SKM-1 (cell line): Measurements from ENCODE around the gene GLIS2.
A peak's percentile ranks its signal among the peaks of the same experiment; 100 is the strongest.

Source experiments
- DNase-seq: peaks from one replicate; lab custom pipeline; 2025; ENCODE audit not compliant: unreplicated experiment; lab: John Stamatoyannopoulos, UW

GLIS2 gene

DNA sequence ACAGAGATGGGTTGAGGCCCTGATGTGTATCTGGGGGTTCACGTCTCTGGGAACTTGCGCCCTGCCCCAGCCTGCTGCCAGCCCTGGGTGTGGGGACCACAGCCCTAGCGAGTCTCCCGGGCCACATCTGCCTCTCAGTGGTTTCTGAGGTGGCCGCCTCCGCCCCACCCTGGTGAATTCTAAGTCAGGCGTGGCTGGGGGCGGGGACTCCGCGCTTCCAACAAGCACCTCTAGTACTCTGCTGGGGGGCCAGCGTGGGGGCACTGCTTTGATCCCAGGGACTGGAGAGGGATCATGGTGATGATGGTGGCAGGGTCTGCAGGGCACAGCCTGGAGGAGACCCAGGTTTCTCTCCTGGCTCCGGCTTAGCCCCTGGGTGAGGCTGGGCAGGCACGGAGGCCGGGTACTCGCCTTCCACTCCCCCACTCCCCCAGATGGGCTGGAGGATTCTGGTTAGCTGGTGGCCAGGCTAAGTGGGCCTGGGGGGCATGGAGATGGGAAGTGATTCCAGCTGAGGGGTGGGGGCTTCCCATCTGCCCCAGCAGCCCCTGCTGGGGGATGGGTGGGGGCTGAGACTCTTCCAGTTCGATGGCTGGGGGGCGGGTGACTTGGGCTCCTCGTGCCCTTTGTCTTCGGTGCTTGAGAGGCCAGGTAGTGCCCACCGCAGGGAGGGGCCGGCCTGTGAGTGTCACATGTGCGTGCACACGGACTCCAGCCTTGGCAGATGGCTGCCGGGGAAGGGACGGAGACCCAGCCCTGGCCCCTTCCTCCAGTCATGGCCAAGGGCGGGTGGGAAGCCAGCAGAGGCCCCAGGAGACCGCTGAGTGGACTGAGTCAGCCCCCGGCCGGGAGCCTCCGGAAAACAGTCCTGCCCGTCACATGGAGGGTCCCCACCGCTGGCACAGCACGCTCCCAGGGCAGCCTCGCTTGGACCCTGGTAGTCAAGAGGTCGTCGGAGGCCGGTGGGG is 3.9 kb downstream of the GLIS2 start:
- DNase-seq: no peak

DNA sequence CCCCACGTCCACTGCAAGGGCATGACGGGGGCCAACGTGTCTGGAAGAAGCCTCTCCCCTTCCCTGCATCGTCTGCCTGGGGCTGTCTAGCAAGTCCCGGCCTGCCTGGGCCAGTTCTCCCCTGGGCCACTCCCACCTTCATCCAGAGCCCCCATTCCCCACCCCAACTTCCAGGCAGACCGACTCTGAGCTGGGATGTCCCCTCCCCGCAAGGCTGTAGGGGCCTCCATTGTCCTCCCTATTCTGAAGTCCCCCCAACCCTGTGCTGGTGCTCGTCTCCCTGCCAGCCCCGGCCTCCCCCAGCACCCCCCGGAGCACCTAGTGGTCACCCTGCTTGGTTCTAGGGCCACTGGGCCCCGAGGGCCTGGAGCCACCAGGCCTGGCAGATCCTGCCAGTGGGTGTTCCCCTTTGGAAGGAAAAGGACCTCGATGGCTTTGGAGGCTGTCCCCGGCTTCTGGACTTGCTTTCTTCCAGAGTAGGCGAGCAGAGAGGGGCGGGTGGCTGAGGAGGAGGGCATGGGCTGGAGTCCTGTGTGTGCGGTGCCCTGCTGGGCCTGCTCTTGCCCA is 4.8 kb downstream of the GLIS2 start:
- DNase-seq: no peak

DNA sequence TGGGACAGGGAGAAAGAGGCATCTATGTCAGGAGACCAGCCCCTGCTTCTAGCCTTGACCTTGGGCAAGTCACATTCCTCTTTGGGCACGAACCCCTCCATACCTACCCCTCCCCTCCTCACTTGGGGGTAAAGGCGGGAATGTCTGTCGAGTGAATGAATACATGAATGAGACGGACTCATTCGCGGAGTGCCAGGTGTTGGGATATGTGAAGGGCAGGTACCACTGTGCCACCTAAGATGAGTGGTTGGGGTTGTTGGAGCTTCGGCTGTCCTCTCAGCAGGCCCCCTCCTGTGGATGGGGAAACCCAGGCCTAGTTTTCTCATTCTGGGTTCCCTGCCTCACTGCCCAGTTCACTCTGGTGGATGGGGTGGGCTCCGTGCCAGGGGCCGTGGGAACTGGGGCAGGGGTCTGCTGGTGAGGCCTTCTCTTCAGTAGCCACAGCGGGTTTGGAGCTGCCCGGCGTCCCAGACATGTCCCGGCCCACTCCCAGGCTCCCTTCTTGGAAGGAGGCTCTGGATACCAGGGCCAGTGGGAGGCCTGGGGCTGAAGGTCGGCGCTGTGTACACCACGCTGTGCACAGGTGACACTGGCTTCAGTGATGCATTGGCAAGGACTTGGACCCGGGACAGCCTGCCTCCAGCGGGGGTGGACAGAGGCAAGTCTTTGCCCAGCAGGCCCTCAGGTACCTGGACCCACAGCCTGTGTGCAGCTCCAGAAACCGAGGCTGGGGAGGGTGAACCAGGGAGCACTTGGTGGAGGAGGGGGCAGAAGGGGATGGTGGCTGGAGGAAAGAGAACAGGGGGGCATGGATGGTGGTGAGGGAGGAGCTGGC is 5.6 kb downstream of the GLIS2 start:
- no peak for DNase-seq

DNA sequence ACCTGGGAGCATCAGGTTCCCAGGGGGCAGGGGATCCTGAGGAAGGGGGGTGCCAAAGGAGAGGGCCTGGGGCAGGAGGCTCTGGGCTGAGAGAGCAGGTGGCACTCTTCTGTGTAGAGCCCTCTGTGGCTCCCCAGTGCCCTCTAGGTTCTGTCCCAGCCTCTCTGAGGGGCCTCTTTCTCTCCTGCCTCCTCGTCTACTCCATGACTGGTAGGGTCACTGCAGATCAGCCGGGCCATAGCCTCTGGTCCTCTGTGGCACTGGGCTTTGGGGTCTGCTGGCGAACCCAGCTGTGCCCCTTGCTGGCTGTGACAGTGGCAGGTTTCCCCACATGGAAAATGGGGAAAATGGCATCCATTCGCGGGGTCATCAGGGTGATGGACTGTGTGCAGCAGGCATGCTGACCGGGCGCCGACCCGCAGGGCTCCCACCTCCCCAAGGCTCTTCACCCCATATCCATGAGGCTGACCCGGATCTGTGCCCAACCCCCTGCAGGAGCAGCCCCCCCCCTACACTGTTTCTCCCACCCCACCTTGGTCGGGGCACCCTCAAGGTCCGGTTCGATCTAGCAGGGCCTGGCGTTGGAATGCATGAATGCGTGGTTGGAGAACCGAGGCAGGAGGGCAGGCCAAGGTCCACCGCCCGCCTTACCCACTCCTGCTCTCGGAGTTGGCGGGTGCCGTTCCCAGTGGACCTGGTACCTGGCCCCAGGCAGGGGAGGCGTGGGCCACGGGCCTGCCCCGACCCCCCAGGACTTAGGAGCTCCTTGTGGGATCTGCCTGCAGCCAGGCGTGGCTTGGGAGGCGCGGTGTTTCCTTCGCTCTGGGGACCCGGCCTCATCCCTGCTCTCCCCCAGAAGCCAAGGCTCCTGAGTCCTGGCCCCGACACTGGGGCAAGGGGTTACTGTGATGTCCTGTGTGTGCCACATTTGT is 6.5 kb downstream of the GLIS2 start:
- no peak for DNase-seq

DNA sequence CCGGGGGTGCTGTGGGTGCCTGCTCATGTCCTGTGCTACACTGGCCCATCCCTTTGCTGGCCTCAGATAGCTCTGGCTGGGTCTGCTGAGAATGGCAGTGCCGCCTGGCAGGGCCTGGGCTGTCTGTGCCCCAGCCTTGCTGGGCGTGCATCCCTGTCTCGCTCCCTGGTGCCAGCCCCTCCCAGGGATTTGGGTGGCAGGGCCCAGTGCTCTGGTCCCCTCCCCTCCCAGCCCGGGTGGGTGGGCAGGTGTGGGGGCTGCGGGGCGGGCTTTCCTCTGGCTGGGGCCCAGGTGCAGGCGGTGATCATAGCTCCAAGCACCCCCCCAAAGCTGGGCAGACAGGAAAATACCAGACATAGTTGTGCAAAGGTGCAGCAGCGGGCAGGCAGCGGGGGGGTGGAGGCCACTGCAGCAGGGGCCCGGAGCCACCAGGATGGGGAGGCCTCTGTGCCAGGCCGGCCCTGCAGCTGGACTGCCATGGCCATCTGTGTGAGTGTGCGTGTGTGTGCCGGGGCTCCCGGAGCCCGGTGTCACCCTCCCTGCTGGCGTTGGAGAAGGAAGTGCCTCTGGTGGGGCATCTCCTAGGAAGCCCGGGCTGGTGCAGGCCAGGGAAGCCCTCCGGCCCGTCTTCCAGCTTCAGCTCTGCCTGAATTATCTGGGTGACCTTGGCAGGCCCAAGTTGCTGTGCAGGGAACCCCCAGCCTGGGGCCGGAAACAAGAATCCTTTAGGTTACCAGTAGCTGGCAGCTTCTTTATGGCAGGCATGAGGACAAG is 7.4 kb downstream of the GLIS2 start:
- no peak for DNase-seq

DNA sequence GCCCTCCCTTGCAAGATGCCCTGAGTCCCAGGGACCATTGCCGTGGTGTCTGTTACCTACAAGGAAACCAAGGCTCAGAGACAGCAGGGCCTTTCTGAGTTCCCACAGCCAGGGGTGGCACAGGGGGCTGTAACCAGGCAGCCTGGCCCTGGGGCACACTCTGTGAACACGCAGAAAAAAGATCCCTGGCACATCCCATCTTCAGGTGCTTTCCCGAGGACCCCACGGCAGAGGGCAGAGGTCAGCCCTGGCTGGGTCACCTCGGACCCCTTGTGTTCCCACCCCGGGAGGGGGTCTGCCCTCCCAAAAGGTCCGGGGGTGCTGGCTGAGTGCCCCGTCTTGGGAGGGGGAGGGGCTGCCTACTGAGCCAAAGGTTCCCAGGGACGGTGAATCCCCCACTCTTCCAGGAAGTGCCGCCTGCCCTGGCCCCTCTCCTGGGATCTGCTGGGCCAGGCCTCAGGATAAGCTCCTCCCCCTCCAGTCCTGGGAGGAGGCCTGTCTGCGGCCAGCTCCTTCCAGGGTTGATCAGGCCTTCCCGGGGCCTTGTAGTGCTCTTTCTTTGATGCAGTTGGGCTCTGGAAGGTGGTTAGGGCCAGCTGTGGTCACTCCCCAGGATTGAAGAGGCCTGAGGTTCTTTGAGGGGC is 8.1 kb downstream of the GLIS2 start:
- no peak for DNase-seq

DNA sequence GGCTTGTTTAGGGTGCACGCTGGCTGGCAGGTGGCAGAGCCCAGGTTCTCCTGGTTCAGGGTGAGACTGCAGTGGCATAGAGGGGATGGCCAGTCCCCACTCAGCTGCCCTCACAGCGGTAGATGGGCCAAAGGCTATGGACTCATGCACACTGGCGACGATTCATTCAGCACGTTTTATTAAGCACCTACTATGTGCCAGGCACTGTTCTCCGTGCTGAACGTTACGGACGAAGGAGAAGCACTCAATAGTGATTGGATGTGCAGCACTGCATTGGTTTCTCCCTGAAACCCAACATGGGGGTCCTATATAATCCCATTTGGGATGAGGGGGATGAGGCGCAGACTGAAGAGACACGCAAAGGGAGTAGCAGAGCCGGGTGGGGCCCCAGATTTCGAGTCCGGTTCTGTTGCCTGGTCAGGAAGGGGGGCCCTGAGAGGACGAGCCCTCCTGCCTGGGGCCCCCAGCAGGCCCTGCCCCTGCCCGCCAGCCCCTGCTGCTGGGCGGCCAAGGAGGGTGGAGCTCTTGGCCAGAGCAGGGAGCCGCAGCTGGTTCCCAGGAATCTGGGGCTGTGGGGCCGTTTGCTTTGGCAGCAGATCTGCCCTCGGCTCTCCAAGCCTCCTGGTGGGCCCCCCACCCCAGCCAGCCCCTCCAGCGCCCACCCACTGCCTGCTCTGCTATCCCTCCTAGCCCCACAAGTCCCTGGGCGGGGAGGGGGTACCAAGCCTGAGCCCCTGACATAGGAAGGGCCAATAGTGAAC is 8.8 kb downstream of the GLIS2 start:
- no peak for DNase-seq

DNA sequence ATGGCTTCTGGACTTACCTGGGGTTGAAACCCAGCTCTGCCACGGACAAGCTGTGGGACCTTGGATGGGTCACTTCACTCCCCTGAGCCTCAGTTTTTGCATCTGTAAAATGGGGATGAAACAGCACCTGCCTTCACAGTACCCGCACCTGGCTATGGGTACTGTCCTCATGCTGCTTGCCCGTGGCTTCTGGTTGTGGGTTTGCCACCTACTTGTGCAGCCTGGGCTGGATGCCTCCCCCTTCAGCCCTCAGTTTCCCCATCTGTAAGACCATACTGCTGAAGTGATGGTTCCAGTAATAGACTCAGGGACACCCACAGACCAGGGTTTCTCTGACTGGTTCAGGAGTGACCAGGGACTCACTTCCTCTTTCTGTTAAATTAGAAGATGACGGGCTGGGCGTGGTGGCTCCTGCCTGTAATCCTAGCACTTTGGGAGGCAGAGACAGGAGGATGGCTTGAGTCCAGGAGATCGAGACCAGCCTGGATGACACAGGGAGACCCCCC is 9.4 kb downstream of the GLIS2 start:
- DNase-seq: peak; percentile 34

DNA sequence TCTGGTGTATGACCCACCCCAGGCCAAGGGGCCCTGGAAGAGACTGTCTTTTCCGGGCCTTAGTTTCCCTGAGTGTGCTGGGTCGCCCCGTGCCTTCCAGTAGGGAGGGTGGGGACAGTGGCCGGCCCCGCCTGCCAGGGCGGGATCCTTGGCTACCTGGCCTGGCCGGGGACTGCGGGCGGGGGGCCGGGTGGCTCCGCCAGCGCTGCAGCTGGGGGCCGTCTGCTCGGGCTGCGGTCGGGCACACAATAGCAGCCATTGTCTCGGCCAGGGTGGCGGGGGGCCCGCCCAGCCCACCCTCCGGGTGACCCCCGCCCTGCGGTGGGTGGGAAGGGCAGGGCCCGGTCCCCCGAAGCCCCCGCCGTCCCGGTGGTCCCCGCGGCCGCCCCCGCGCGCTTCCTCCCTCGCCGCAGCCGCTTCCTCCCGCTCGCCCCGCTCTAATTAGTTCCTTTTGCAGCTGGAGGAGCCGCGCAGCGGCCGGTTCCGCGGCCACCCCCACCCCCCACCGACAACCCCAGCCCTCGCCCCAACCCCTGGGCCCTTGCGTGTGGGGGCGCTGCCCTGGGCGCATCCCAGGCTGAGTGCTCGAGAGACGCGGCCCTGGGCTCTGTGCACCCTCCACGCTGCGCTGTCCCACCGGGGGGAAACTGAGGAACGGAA is 11.6 kb downstream of the GLIS2 start:
- no peak for DNase-seq

DNA sequence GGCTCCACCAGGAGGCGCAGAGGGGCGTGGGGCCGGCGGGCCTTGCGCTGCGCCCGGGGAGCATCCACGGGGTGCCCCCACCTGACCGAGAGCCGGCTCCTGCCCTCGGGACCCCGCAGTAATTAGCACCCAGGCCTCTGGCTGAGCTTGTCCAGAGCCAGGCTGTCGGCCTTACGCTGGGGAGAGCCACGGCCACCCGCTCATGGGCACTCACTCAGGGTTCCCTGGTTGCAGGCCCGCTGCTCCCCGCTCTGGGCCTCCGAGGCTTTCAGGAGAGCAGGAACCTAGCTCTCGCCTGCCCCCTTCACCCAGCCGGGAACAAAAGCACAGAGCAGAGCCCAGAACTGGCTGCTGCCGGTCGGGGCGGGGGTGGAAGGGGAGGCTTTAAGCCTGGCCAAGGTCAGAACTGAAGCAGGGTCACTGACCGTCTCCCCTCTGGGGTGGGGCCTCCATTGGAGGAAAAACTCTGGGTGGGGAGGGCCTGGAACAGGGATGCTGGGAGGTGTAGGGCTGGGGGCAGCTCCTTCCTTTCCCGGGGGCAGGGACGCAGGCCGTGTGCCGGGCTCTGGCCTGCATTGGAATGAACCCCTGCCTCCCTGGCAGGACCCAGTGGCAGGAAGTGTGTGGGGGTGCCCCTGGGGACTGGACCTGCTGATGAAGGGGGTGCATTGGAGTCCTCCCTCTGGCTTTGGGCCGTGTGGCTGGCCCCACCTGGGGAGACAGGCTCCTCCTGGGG is 12.3 kb downstream of the GLIS2 start:
- DNase-seq: peak; percentile 47

DNA sequence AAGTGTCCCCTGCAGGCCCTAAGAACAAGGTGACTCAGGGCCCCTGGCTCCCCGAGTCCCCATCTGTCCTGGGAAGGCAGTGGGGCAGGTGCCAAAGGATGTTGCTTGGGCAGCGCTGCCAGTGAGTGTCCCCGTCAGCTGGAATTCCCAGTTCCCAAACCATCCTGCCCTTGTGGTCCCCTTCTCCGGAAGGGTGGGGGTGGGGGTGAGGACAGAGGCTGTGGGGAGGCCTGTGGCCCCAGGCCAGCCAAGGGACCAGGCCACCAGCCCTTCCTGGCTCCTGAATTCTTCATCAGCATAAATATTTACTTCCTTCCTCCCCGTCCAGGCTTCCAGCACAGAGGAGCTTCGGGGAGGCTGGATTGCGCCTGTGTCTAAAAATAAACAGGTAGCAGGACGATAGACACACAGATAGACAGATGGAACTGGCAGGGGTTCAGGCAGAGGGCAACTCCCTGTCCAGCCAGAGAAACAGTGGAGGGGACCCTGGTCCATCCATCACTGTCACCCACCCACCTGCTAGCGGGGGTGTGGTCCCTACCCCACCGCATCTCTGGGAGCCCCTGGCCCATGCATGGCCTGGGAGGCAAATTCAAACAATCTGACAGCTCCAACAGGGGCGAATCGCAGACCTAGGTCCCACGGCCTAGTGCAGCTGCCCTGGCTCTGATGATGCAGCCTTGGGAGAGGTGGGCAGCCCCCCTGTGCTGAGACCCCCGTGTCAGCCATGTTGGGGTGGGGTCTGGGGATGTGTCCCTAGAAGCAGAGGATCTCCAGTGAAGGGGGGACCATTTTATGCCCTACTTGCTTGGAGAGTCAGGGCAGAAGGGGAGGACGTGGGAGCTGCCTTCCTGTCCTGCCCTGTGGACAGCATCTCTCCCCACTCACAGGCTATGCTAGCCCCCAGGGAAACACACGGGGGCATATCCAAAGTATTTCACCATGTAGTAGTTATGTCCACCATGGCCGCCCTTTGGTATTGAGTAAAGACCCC is 13.2 kb downstream of the GLIS2 start:
- no peak for DNase-seq

DNA sequence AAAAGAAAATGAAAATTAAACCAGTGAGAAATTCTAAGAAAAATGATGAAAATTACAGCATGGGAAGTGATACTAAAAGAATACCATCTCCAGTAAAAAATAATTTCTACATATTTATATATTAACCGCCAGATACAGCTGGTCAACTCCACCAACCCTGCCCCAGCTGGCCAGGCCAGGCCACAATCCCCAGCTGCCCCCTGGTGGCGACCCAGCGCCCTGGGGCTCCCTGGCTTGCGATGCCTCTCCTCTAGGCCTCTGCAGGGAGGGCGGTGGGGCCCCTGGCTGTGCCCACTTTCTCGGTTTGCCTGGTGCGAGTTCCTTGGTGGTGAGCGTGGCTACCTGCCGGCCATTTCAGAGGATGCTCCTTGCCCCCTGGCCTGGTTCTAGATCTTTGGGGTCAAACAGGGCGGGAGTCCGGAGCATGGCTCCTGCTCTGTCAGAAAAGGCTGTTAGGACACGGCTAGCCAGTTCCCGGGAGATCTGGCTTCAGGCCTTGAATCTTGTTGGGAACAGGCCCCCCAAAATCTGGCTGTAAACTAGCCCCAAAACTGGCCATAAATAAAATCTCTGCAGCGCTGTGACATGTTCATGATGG is 14.5 kb downstream of the GLIS2 start:
- DNase-seq: peak; percentile 36

DNA sequence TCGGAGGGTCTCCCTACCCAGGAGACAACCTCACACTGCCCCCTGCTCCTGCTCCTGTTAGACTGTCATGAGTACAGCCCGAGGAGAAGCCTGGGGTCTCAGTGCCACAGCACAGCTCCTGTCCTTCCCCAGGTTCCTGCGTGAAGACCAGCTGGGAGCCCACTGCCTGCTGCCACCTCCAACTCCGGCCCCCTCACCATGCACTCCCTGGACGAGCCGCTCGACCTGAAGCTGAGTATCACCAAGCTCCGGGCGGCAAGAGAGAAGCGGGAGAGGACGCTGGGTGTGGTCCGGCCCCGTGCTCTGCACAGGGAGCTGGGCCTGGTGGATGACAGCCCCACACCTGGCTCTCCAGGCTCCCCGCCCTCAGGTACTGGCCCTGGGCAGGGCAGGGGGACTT is 16.2 kb downstream of the GLIS2 start:
- DNase-seq: no peak

DNA sequence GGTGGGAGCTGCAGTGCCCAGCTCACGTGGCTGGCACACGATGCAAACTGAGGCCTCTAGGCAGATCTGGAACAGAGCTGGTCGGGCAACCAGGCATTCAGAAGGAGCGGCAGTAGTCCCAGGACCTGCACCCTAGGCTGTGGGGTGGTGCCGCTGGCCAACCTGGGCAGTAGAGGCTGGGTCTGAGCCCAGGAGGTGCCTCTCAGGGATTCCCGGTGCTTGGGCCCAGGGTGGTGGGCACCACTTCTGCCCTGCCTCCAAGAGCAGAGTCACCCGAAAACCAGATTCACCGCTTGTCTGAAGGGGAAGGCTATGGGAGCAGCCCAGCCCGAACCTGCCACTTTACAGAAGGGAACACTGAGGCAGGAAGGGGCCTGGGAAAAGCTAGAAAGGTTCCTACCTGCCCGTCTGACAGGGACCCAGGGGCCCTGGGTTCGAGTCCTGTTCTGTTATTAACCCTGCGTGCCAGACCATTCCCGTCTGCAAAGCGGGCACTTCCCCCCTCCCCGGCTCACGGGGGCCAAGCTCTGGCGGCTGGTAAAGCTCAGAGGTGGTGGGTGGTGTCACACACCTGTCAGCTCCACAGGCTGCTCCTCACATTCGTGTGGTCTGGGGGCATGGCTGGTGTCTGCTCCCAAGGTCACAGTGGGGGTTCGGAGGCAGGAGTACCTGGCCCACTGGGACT is 16.9 kb downstream of the GLIS2 start:
- no peak for DNase-seq

DNA sequence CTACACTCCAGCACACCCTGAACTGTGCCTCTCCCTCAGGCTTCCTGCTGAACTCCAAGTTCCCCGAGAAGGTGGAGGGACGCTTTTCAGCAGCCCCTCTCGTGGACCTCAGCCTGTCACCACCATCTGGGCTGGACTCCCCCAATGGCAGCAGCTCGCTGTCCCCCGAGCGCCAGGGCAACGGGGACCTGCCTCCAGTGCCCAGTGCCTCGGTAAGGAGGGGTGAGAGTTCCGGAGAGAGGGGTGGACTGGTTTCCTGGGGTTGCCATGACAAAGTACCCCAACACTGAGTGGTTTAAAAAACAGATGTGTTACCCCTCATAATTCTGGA is 17.4 kb downstream of the GLIS2 start:
- no peak for DNase-seq
